Uterus (tissue), 4 donors: Measurements from ENCODE around the gene KCNMB2. TPM values are rescaled to one million over a fixed set of nuclear protein-coding genes. Genes with fewer than 3 reads are reported as not detected.

Experiments
- DNase-seq, 2 donors: peaks; one replicate each; pipeline ENCODE4 v3.0.0-alpha.2; 2019 to 2020
- H3K27ac ChIP-seq, 2 donors: fragments of 200-600 bp; sonication (generic); 1 replicate in 1 of 2; 2 replicates in 1 of 2; pipeline ENCODE4 v1.5.1; 2016 to 2018
- H3K27me3 ChIP-seq, 2 donors: fragments of 200-600 bp; sonication (generic); one replicate each; pipeline ENCODE4 v1.5.1; 2018 to 2019; ENCODE audit warnings: control low read depth in 1 of 2
- H3K36me3 ChIP-seq, 2 donors: fragments of 200-600 bp; sonication (generic); one replicate each; pipeline ENCODE4 v1.5.1; 2019; ENCODE audit warnings: control low read depth in 1 of 2
- H3K4me1 ChIP-seq, 2 donors: fragments of 200-600 bp; sonication (generic); one replicate each; pipeline ENCODE4 v1.5.1; 2018 to 2019; ENCODE audit warnings: control low read depth in 1 of 2
- H3K4me3 ChIP-seq, 2 donors: fragments of 200-600 bp; sonication (generic); 1 replicate in 1 of 2; 2 replicates in 1 of 2; pipeline ENCODE4 v1.5.1; 2018 to 2019; ENCODE audit warnings: mild to moderate bottlenecking in 1 of 2
- H3K9me3 ChIP-seq, 2 donors: fragments of 200-600 bp; sonication (generic); one replicate each; pipeline ENCODE4 v1.5.1; 2019; ENCODE audit warnings: control low read depth in 1 of 2
- POLR2A ChIP-seq, 2 donors: fragments of 450-650 bp; IDR thresholded peaks; one replicate each; pipeline ENCODE4 v1.6.1; 2016; ENCODE audit warnings: antibody characterized with exemption in 2 of 2, mild to moderate bottlenecking in 1 of 2, moderate library complexity in 1 of 2
- intact Hi-C: fragments of 100-400 bp; cut with DNase I; formaldehyde crosslinking; loops from one replicate; pipeline ENCODE4 v1.15.1; 2023; ENCODE audit warnings: low total_unique reads
- total RNA-seq, 4 donors: library from RNA; depleted of rRNA in 3 of 4; stranded (reverse); fragments of >200 nt in 3 of 4; gene quantifications; one replicate each; pipeline versions ENCODE4 v1.1.0 to v1.2.4, GENCODE V29; 2014 to 2023
- TF ChIP-seq, protein P1 (sequence below), 4 experiments: fragments of 200-600 bp in 2 of 4; fragments of 450-650 bp in 2 of 4; sonication (generic) in 2 of 4; IDR thresholded peaks; one replicate each; pipeline ENCODE4 v1.5.1; 2016 to 2019; ENCODE audit warnings: antibody characterized with exemption in 4 of 4, mild to moderate bottlenecking in 2 of 4, moderate library complexity in 1 of 4
- donor health status: DM: yes; HTN: yes; CAD: no.

Gene KCNMB2
- total RNA-seq, 4 donors from 2014 or later = 0.29 to 12.7 (median 1.4) TPM

DNA sequence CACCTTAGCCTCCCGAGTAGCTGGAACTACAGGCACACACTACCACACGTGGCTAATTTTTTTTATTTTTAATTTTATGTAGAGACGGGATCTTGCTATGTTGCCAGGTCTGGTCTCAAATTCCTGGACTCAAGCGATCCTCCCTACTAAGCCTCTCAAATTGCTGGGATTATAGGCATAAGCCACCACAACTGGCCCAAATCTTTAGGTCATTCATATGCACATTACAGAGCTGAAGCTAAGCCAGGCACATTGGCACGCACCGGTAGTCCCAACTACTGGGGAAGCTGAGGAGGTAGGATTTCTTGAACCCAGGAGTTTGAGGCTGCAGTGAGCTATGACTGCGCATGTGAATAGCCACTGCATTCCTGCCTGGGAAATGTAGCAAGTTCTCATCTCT is 269.5 kb downstream of the KCNMB2 start:
- H3K4me3 ChIP-seq = no peak overlapping the region
- no peak for TF ChIP-seq POLR2A (IDR thresholded peaks at IDR 0.05)
- TF ChIP-seq, protein P1, sequence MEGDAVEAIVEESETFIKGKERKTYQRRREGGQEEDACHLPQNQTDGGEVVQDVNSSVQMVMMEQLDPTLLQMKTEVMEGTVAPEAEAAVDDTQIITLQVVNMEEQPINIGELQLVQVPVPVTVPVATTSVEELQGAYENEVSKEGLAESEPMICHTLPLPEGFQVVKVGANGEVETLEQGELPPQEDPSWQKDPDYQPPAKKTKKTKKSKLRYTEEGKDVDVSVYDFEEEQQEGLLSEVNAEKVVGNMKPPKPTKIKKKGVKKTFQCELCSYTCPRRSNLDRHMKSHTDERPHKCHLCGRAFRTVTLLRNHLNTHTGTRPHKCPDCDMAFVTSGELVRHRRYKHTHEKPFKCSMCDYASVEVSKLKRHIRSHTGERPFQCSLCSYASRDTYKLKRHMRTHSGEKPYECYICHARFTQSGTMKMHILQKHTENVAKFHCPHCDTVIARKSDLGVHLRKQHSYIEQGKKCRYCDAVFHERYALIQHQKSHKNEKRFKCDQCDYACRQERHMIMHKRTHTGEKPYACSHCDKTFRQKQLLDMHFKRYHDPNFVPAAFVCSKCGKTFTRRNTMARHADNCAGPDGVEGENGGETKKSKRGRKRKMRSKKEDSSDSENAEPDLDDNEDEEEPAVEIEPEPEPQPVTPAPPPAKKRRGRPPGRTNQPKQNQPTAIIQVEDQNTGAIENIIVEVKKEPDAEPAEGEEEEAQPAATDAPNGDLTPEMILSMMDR (IDR thresholded peaks at IDR 0.05) = no peak
- no peaks in the 10 kb centered on the region for H3K9me3 ChIP-seq
- H3K27me3 ChIP-seq = no peaks in the 10 kb centered on the region
- intact Hi-C loops = no loop called here
- H3K36me3 ChIP-seq = no peaks in the 10 kb centered on the region
- H3K4me1 ChIP-seq = no peaks in the 10 kb centered on the region
- DNase-seq = no peak
- no peak overlapping the region for H3K27ac ChIP-seq

DNA sequence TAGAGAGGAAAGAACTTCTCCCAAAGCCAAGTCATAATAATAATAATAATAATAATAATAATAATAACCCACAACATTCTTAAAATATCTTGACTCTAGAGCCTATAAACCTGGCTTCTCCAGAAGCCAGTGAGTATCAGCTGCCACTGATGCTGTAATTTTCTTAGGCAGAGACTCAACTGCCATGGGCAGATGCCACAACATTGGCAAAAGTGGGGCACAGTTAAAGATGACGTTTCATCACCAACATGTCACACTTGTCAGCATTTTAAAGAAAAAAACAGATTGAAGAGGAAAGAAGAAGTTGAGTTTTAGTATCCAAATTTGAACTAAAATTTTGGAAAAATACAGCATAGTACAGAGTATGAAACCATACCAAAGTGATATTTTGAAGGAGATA is 270.4 kb downstream of the KCNMB2 start:
- TF ChIP-seq POLR2A (IDR thresholded peaks at IDR 0.05) = no peak
- TF ChIP-seq, protein P1 (IDR thresholded peaks at IDR 0.05) = no peak
- DNase-seq = no peak
- Histone ChIP-seq H3K4me3 (no peak overlapping the region), H3K27me3 (no peaks in the 10 kb centered on the region), H3K9me3 (no peaks in the 10 kb centered on the region), H3K36me3 (no peaks in the 10 kb centered on the region), H3K27ac (no peak overlapping the region), H3K4me1 (no peaks in the 10 kb centered on the region)
- intact Hi-C loops = no loop called here

DNA sequence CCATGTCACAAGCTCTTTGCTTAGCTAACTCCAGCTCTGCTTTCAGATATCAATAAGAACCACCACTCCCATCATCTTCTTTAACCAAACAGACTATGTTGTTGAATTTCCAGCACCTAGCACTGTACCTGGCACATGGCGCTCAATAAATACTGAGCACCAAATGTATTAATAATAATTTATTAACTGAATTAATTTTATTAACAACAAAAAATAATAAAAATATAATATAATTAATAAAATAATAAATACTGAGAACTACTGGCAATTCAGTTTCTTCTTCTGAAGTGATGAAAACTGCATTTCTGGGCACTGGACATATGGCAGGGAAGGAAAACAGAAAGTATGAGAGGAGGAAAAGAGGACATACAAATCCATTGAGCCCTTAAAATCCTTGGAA is 271.5 kb downstream of the KCNMB2 start:
- H3K4me3 ChIP-seq = no peak overlapping the region
- no peaks in the 10 kb centered on the region for H3K9me3 ChIP-seq
- DNase-seq = no peak
- intact Hi-C loops = no loop called here
- H3K27me3 ChIP-seq = no peaks in the 10 kb centered on the region
- no peaks in the 10 kb centered on the region for H3K36me3 ChIP-seq
- TF ChIP-seq, protein P1 (IDR thresholded peaks at IDR 0.05) = no peak
- H3K27ac ChIP-seq = no peak overlapping the region
- no peaks in the 10 kb centered on the region for H3K4me1 ChIP-seq

DNA sequence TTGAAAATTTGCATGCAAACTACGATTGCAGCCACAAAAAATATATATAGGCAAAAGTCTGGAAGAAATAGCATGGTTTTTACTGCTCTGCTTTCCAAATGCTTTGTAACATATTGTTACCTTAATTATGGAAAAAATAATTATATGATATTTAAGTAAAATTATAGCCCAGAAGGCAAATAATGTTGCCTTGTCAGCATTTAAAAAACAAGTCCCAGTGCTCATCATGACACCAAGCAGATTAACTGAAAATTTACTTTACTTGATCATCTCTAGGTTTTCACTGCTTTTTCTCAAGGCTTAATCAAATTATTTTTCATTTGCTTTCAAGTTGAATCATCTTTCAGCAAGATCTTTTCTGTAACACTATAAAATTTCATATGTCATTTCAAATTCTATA is 272.5 kb downstream of the KCNMB2 start:
- H3K36me3 ChIP-seq = no peaks in the 10 kb centered on the region
- H3K27me3 ChIP-seq = no peaks in the 10 kb centered on the region
- H3K4me3 ChIP-seq = no peak overlapping the region
- no peaks in the 10 kb centered on the region for H3K4me1 ChIP-seq
- no peak overlapping the region for H3K27ac ChIP-seq
- no peak for DNase-seq
- intact Hi-C loops = no loop called here
- TF ChIP-seq POLR2A (IDR thresholded peaks at IDR 0.05) = no peak
- TF ChIP-seq, protein P1 (IDR thresholded peaks at IDR 0.05) = no peak
- H3K9me3 ChIP-seq = no peaks in the 10 kb centered on the region

DNA sequence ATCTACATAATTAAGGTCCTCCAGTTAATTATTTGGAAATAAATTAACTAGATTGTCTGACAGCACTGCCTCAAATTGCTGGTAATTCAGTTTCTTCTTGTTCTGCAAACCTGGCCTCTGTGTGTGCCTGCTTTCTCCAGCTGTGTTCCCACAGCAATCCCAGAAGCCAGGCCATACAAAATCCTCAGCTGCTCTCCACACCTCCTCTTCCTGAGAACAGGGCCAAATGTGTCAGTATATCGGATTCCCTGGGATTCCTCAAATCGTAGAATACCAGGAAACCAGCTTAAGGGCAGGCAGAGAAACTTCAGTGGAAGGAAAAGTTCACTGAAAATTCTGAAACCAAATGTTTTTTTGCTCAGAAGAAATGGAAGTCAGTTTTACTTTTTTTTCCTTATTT is 273.9 kb downstream of the KCNMB2 start:
- Histone ChIP-seq H3K36me3 (no peaks in the 10 kb centered on the region), H3K9me3 (no peaks in the 10 kb centered on the region), H3K4me1 (no peaks in the 10 kb centered on the region), H3K27me3 (no peaks in the 10 kb centered on the region), H3K27ac (no peak overlapping the region), H3K4me3 (no peak overlapping the region)
- intact Hi-C loops = no loop called here
- TF ChIP-seq, protein P1 (IDR thresholded peaks at IDR 0.05) = no peak
- no peak for TF ChIP-seq POLR2A (IDR thresholded peaks at IDR 0.05)
- DNase-seq = no peak
